Stimulated activated CD8-positive, alpha-beta memory T cell treated with anti-CD3 and anti-CD28 coated beads, Interleukin-15, amount 100 ng/mL, for 4 hours (primary cell): ENCODE data around the gene KRT27.
"Not testable (repeated sequence)": the region's sequence is repeated elsewhere in the genome, so short reads cannot be mapped to it uniquely, and the experiment has no call there.

Source experiments
- DNase-seq, 2 donors: peaks; one replicate each; pipeline ENCODE4 v3.0.0-alpha.2; 2020; ENCODE audit warnings: low read depth in 2 of 2

Gene KRT27

DNA sequence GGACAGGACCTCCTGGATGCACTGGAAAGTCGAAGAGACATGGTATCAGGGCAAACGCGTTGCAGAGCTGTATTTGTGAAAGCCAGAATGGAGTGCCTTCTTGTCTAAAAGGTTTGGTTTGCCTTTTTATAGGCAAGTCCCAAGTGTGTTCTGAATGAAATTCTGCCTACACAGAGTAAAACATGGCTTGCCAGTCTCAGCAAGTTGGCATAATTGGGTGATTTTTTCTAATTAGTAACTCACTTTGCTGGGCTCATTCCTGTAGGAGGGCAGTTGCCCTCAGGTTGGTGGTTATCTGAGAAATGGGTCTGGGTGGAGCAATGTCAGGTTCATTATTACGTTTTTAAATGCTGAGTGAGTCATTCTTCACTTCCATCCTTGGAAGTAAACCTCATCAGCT is 27.1 kb downstream of the KRT27 start, which contains the start of gene KRT25:
Gene KRT25 (minus strand): TSS at position 101 of the 400 bp plus-strand sequence. CDS start 60 bp downstream, at position 41.
- DNase-seq, result no peak

DNA sequence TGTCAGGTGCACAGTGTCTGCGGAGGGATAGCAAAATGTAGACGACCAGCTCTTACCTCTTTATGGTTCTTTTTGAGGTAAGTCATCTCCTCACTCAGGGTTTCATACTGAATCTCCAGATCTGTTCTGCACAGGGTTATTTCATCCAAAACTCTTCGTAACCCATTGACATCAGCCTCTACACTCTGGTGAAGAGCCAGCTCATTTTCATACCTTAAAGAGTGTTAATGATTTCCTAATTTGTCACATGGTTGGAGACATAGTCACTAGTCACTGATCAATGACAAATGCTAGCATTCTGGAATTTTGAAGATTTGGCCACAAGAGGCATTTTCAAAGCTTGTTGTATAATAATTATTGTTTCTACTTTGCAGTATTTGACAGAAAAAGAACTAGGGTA is 28.5 kb downstream of the KRT27 start:
- no peak for DNase-seq

DNA sequence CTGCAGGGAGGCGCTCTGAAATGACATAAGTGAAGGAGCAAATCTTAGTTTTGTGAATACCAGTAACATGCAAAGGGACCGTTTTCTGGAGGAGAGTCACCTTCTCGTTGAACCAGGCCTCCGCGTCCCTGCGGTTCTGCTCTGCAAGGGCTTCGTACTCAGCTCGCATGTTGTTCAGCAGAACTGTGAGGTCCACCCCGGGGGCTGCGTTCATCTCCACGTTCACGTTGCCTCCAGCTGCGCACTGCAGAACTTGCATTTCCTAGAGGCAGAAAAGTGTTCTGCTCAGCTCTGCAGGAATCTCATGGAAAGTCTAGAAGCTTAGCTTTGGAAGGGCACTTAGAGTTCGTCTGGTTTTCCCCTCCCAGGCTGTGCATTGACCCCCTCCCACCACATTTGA is 31.3 kb downstream of the KRT27 start:
- no peak for DNase-seq

DNA sequence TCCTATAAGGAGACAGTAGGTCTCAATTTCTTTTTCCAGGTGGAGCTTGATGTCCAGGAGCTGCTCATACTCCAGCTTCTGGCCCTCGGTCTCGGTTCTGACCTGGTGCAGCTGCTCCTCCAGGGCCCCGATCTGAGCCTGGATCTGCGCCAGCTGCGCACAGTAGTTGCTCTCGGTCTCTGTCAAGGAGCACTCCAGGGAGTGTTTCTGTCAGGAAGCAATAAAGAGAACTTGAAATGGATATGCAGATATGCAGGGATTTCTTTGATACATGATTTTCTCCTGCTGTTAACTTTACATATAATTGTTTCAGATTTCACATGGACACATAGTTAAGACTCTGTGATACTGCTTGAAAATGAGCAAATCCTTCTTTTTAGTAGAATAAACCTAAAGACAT is 32.0 kb downstream of the KRT27 start:
- DNase-seq, result no peak

DNA sequence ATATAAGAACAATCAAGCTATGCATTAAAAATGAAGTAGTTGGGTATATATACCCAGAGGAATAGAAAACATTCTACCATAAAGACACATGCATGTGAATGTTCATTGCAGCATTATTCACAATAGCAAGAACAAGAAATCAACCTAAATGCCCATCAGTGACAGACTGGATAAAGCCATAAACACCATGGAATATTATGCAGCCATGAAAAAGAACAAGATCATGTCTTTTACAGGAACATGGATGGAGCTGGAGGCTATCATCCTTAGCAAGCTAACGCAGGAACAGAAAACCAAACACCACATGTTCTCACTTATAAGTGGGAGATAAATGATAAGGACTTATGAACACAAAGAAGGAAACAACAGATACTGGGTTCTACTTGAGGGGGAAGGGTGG is 33.7 kb downstream of the KRT27 start:
- DNase-seq, result not testable (repeated sequence)

DNA sequence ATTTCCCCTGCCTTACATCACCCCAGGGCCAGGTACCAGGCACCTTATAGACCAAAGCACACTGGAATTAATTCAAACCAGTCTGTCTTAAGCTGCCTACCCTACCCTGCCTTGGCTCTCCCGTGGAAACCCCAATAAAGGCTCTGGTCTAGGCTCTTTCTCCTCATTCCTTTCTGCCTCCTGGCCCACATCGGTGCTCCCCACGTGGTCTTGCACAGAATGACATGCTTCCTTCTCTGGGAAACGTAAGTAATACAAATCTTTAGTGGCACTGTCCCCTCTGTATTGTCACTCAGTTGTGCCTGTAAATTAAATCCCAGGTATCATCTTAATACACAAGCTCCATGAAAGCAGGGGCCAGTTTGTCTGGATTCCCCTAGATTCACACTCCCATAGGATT is 43.8 kb downstream of the KRT27 start:
- no peak for DNase-seq

- DNase-seq, result no peak
Observed at GRCh38 chr17:40735016-40735415, 47.3 kb downstream of the KRT27 start.

DNA sequence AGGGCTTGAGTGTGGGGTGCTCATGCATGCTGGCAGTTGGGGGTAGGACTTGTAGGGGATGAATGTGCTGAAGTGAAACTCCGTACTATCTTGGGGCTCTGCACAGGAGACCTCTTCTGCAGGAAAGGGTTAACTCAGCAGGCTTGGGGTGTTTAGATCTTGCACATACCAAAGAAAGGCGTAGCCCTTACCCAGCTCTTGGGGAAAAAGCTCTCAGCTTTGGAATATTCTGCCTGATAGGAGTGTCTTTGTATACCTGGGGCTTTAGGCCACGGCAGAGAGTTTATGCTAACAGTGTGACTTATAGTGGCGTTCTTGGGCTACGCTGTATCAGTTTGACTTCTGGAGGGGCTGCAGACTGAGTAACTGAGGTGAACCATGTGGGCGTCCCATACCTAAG is 48.3 kb downstream of the KRT27 start:
- DNase-seq, result no peak

- DNase-seq, result no peak
Observed at GRCh38 chr17:40730970-40731369, 51.4 kb downstream of the KRT27 start.

- no peak for DNase-seq
Observed at GRCh38 chr17:40727447-40728231, 54.7 kb downstream of the KRT27 start.

- DNase-seq, result no peak
Observed at GRCh38 chr17:40726919-40727318, 55.4 kb downstream of the KRT27 start.
